CD4-positive, alpha-beta T cell treated with Interleukin-17A for 4 hours (primary cell): ENCODE results near the gene ZDHHC13.
A peak's percentile ranks its signal among the peaks of the same experiment; 100 is the strongest.
"Not testable (repeated sequence)": the region's sequence is repeated elsewhere in the genome, so short reads cannot be mapped to it uniquely, and the experiment has no call there.

Source experiments
- DNase-seq: peaks from one replicate; pipeline ENCODE4 v3.0.0-alpha.2; 2020; ENCODE audit warnings: mixed read lengths

The ZDHHC13 gene

GRCh38 chr11:19100885-19101284 lies 16.1 kb upstream of the ZDHHC13 start:
- no peak for DNase-seq

- DNase-seq, result no peak
Observed at GRCh38 chr11:19101796-19102520, 15.0 kb upstream of the ZDHHC13 start.

- DNase-seq, result no peak
Observed at GRCh38 chr11:19102521-19102900, 14.5 kb upstream of the ZDHHC13 start.

DNA sequence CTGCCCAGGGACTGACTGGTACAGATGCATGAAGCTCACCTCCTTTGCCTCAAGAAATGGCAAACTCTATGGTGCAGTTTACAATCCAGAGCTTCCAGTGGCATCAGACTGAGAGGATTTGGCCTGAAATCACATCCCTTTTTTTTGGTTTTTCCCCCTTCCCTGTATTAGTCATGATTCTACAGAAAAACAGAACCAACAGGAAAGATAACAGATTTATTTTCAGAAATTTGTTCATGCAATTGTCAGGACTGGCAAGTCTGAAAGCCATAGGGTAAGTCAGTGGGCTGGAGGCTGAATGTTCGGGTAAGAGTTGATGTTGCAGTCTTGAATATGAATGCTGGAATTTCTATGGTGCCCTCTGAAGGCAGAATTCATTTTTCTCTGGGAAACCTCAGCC lies 12.0 kb upstream of the ZDHHC13 start:
- no peak for DNase-seq

- DNase-seq, result no peak
Observed at GRCh38 chr11:19107125-19107524, 9.8 kb upstream of the ZDHHC13 start.

- no peak for DNase-seq
Observed at GRCh38 chr11:19110295-19110694, 6.7 kb upstream of the ZDHHC13 start.

GRCh38 chr11:19111809-19112208 lies 5.2 kb upstream of the ZDHHC13 start:
- DNase-seq, result no peak

GRCh38 chr11:19116276-19116970 lies 545 bp upstream of the ZDHHC13 start:
- peak; percentile 10 for DNase-seq

GRCh38 chr11:19117760-19118097 lies 761 bp downstream of the ZDHHC13 start:
- DNase-seq, result no peak

DNA sequence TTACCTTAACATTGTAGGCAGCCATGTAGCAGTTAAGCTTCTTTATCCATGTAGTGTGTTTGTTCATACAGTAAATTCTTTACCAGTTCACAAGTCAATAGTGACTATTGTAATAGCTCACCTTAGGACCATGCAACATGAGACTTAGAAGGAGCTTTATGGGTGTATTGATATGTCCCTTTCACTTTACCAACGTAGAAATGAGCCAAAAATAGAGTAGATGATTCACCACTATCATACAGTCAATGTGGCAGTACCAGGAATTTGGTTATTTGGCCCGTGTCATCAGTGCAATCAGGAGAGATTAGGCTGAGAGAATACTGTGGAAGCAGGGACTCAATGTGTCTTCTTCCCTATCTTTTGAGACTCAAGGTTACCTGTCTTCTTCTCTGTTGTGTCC lies 4.7 kb downstream of the ZDHHC13 start:
- DNase-seq, result no peak

- no peak for DNase-seq
Observed at GRCh38 chr11:19122960-19123615, 6.1 kb downstream of the ZDHHC13 start.

GRCh38 chr11:19126562-19127325 lies 9.8 kb downstream of the ZDHHC13 start:
- not testable (repeated sequence) for DNase-seq

GRCh38 chr11:19134004-19134403 lies 17.0 kb downstream of the ZDHHC13 start:
- no peak for DNase-seq

- not testable (repeated sequence) for DNase-seq
Observed at GRCh38 chr11:19136884-19137283, 19.9 kb downstream of the ZDHHC13 start.

DNA sequence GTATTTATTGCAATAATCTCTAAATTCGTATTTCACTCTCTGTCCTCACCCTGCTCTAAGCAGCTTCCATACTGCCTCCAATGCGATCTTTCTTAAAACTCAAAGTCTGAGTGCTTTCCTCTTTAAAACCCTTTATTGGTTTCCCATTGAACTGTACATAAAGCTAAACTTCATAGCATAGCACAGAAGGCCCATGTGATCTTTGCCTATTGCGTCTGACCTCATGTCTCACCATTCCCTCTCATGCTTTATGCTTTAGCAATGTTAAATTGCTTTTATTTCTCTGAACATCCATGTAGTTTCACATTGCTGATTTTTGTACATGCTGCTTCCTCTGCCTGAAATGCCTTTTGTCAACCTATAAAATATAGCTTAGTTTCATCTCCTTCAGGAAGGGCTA lies 28.4 kb downstream of the ZDHHC13 start:
- DNase-seq, result no peak

DNA sequence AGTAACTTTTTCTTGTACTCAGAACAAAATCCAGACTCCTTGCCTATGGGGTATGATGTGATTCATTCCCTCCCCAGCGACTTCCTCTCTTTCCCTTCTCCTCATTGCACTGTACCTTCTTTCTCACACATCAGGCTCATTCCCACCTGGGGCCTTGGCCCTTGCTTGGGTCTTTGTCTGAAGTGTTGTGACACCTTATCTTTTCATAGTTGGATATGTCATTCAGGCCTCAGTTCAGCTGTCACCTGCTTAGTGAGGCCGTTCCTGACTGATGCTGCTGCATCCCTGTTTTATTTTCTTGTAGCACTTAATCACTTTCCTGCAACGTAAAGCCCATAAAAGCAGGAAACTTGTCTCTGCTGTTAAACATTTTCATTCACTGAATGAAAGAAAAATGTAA lies 39.9 kb downstream of the ZDHHC13 start:
- DNase-seq, result no peak

- no peak for DNase-seq
Observed at GRCh38 chr11:19160847-19161246, 43.9 kb downstream of the ZDHHC13 start.

GRCh38 chr11:19161651-19162050 lies 44.7 kb downstream of the ZDHHC13 start:
- no peak for DNase-seq

- DNase-seq, result no peak
Observed at GRCh38 chr11:19162951-19163505, 46.1 kb downstream of the ZDHHC13 start.

DNA sequence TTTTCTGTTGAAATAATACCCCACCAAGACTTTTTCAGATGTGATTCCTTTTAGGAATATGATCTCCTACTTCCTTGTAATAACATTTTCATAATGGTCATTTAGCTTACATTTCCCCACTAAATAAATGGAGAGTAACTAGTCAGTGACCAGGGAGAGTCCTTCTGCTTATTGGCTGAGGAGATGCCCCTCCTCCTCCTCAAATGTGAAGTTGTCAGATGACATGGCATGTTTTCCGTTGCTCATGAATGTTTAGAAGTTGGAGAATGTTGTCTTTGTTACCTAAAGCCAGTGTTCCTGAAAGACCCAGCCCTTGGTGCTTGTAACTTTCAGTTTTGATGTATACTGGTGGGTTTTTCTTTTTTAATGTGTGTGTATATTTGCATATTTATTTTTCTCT lies 46.6 kb downstream of the ZDHHC13 start:
- DNase-seq, result no peak

DNA sequence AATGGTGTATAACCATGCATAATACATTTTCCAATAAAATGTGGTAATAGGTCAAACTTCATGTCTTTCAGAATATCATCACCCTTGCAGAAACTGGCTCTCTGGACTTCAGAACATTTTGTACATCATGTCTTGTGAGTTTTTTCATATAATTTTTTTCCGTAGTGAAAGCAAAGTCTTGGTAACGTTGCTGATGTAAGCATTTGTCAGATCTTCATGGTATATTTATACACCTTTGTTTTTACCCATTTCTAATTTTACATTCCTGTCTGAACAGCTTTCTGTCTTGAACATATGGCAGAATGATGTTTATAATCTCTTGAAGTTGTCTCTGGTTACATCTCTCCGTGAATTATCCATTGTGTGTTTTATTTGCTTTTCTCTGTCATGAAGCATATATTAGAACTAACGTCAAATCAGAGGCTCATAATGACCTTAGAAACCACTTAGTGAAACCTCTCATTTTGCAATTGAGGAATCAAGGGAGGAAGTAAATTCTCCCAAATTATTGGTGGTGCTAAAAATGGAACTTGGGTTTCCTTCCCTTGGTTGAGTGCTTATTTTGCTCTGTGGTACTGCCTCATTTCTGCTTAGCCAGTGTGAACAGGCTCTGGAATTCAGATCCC lies 47.4 kb downstream of the ZDHHC13 start:
- DNase-seq, result no peak

- no peak for DNase-seq
Observed at GRCh38 chr11:19164881-19165280, 47.9 kb downstream of the ZDHHC13 start.

- DNase-seq, result no peak
Observed at GRCh38 chr11:19168090-19168489, 51.1 kb downstream of the ZDHHC13 start.
